GM18867 (cell line): ENCODE measurements around the gene SH3D21.

Experiments used
- ATAC-seq: cut with Tn5 transposase; IDR thresholded peaks from one replicate; pipeline ENCODE4 v1.9.1; 2021; ENCODE audit warnings: mild to moderate bottlenecking, moderate library complexity; ENCODE audit not compliant: unreplicated experiment

SH3D21 gene

GRCh38 chr1:36354486-36354885 is 48.3 kb downstream of the SH3D21 start:
- ATAC-seq: no peak

- no peak for ATAC-seq
Observed at GRCh38 chr1:36355811-36356210, 49.6 kb downstream of the SH3D21 start.

GRCh38 chr1:36358514-36359084 is 52.4 kb downstream of the SH3D21 start:
- no peak for ATAC-seq

GRCh38 chr1:36359383-36359782 is 53.2 kb downstream of the SH3D21 start:
- no peak for ATAC-seq

- no peak for ATAC-seq
Observed at GRCh38 chr1:36359911-36360550, 53.9 kb downstream of the SH3D21 start.

GRCh38 chr1:36365381-36365780 is 59.2 kb downstream of the SH3D21 start:
- no peak for ATAC-seq

- no peak for ATAC-seq
Observed at GRCh38 chr1:36366091-36366661, 60.0 kb downstream of the SH3D21 start.

- no peak for ATAC-seq
Observed at GRCh38 chr1:36367066-36367465, 60.9 kb downstream of the SH3D21 start.

GRCh38 chr1:36367798-36368197 is 61.6 kb downstream of the SH3D21 start:
- no peak for ATAC-seq

- ATAC-seq: no peak
Observed at GRCh38 chr1:36369061-36369861, 63.1 kb downstream of the SH3D21 start.
